GM12878 (cell line): ENCODE data around the gene SOHLH2. TPM values are rescaled to one million over a fixed set of nuclear protein-coding genes. Genes with fewer than 3 reads are reported as not detected.

Source experiments
- ATAC-seq: fragments of 200-7000 bp; cut with Tn5 transposase; 3 replicates; pipeline ENCODE4 v1.9.1; 2020; ENCODE audit warnings: mild to moderate bottlenecking, moderate library complexity
- BruUV-seq: library from RNA; stranded (reverse); fragments of 400-500 nt; replicated peaks from 2 replicates; lab custom pipeline; 2021; lab: Mats Ljungman, UMichigan
- CTCF ChIA-PET: fragments of 300-600 bp; sonication (Branson Sonifier 250); formaldehyde crosslinking; extraction: SDS; loops from one replicate; lab custom pipeline; 2021; ENCODE audit warnings: inconsistent platforms; lab: Yijun Ruan, JAX
- POLR2A ChIA-PET: fragments of 350-600 bp; formaldehyde crosslinking; extraction: SDS; loops from one replicate; lab custom pipeline; 2021; ENCODE audit warnings: inconsistent platforms; lab: Charles Lee
- RAD21 ChIA-PET: fragments of 300-600 bp; sonication (Branson Sonifier 250); formaldehyde crosslinking; loops from one replicate; lab custom pipeline; 2023; ENCODE audit warnings: antibody characterized with exemption; ENCODE audit not compliant: unreplicated experiment; lab: Charles Lee
- SMC1A ChIA-PET: fragments of 300-600 bp; sonication (Branson Sonifier 250); formaldehyde crosslinking; loops from one replicate; lab custom pipeline; 2023; ENCODE audit not compliant: unreplicated experiment, uncharacterized antibody; lab: Charles Lee
- DNase-seq: peaks from one replicate; pipeline ENCODE4 v3.0.0-alpha.2; 2011; ENCODE audit warnings: low read depth, low spot score
- FAIRE-seq: peaks from 3 replicates; lab custom pipeline; 2011; peaks lifted over from hg19 to GRCh38; lab: Jason Lieb, UNC
- H2AFZ ChIP-seq: 2 replicates; pipeline ENCODE4 v1.6.0; 2011; ENCODE audit warnings: low read depth, low read length, control low read depth; ENCODE audit not compliant: control insufficient read depth
- H3K27ac ChIP-seq: 2 replicates; pipeline ENCODE4 v1.5.1; 2011; ENCODE audit warnings: control low read depth; ENCODE audit not compliant: control insufficient read depth, insufficient read depth
- H3K27me3 ChIP-seq, 2 experiments: replicated peaks in 1 of 2; 2 replicates each; pipeline versions ENCODE4 v1.6.0 to v1.6.1; 2011; ENCODE audit warnings: low read length in 1 of 2; ENCODE audit not compliant: control insufficient read depth in 2 of 2, insufficient read depth in 2 of 2
- H3K36me3 ChIP-seq, 2 experiments: 2 replicates each; pipeline ENCODE4 v1.5.1; 2011; ENCODE audit warnings: low read length in 1 of 2; ENCODE audit not compliant: control insufficient read depth in 2 of 2, insufficient read depth in 2 of 2
- H3K4me1 ChIP-seq: 2 replicates; pipeline ENCODE4 v1.6.1; 2011; ENCODE audit warnings: mild to moderate bottlenecking, low read length, moderate library complexity, mixed read lengths; ENCODE audit not compliant: control insufficient read depth, insufficient read depth
- H3K4me2 ChIP-seq: 2 replicates; pipeline ENCODE4 v1.6.0; 2011; ENCODE audit warnings: control low read depth; ENCODE audit not compliant: control insufficient read depth, insufficient read depth
- H3K4me3 ChIP-seq: fragments of 200-600 bp; sonication (generic); 2 replicates; pipeline ENCODE4 v1.5.1; 2016
- H3K79me2 ChIP-seq: 2 replicates; pipeline ENCODE4 v1.6.0; 2011; ENCODE audit warnings: low read length; ENCODE audit not compliant: control insufficient read depth, insufficient read depth
- H3K9ac ChIP-seq: 2 replicates; pipeline ENCODE4 v1.8.0; 2011; ENCODE audit warnings: low read length, control low read depth, mixed read lengths; ENCODE audit not compliant: control insufficient read depth, insufficient read depth
- H3K9me3 ChIP-seq: replicated peaks from 3 replicates; pipeline ENCODE4 v1.5.1; 2011; ENCODE audit warnings: mild to moderate bottlenecking, low read length; ENCODE audit not compliant: control insufficient read depth, insufficient read depth
- H4K20me1 ChIP-seq: 2 replicates; pipeline ENCODE4 v1.6.0; 2011; ENCODE audit not compliant: control insufficient read depth, insufficient read depth
- BCL11A ChIP-seq: IDR thresholded peaks from 2 replicates; pipeline ENCODE4 v1.6.1; 2011; ENCODE audit warnings: low read depth, low read length
- CHD2 ChIP-seq: IDR thresholded peaks from 2 replicates; pipeline ENCODE4 v1.6.1; 2011; ENCODE audit warnings: low read depth, low read length, improper control_type of control experiment, borderline replicate concordance
- IRF4 ChIP-seq: IDR thresholded peaks from 2 replicates; pipeline ENCODE4 v1.6.1; 2011; ENCODE audit warnings: low read depth, low read length
- TCF3 ChIP-seq: IDR thresholded peaks from 2 replicates; pipeline ENCODE4 v1.6.1; 2012; ENCODE audit warnings: low read depth, mild to moderate bottlenecking, low read length, borderline replicate concordance; ENCODE audit not compliant: insufficient read depth
- WGBS: methylation state at CpG from one replicate; pipeline ENCODE4 v1.1.6; 2016; ENCODE audit warnings: low lambda C conversion rate; ENCODE audit not compliant: insufficient replicate concordance, insufficient coverage; ENCODE audit errors: missing lambda C conversion rate; 5-methylcytosine and 5-hydroxymethylcytosine counted together
- in situ Hi-C: fragments of 300-500 bp; cut with MboI; formaldehyde crosslinking; loops from 9 replicates; pipeline ENCODE4 v1.14.3; 2018; ENCODE audit warnings: mixed read lengths
- intact Hi-C: fragments of 100-400 bp; cut with micrococcal nuclease; formaldehyde crosslinking; loops from one replicate; pipeline ENCODE4 v1.14.2; 2022; ENCODE audit not compliant: unreplicated experiment
- polyA plus RNA-seq, 11 experiments: library from polyadenylated mRNA; depleted of rRNA in 4 of 11; unstranded in 6 of 11; stranded (reverse) in 5 of 11; fragments of >200 nt; fragmentation: Nextera tagmentation in 4 of 11; fragmentation: Illumina TruSeq in 1 of 11; extraction: Ambion mirVana in 4 of 11; extraction: Trizol in 1 of 11; gene quantifications; 1 replicate in 1 of 11; 2 replicates in 10 of 11; pipeline versions ENCODE4 v1.2.1 to v1.2.3, GENCODE V29; 2011 to 2016; ENCODE audit warnings: inconsistent platforms in 2 of 11, missing spikeins in 2 of 11, low read depth in 1 of 11
- total RNA-seq, 4 experiments: library from RNA; depleted of rRNA in 3 of 4; stranded (reverse); fragments of >200 nt in 3 of 4; fragmentation: Illumina TruSeq in 1 of 4; extraction: Trizol in 1 of 4; gene quantifications; 2 replicates each; pipeline versions ENCODE4 v1.2.1 to v1.2.3, GENCODE V29; 2013 to 2021
- TF ChIP-seq, protein P1 (sequence below): fragments of 450-650 bp; IDR thresholded peaks from 2 replicates; pipeline ENCODE4 v1.6.1; 2017; ENCODE audit warnings: antibody characterized with exemption, mild to moderate bottlenecking, moderate library complexity
- TF ChIP-seq, protein P2 (sequence below): fragments of 450-650 bp; IDR thresholded peaks from 2 replicates; pipeline ENCODE4 v1.6.1; 2016; ENCODE audit warnings: mild to moderate bottlenecking, moderate library complexity, borderline replicate concordance

Gene SOHLH2
- total and polyA plus RNA-seq, 10 of the 15 experiments (the other 5 are each of a cell fraction or from before 2014, with no cell fraction given) = 2.4 TPM; not detected in 9

DNA sequence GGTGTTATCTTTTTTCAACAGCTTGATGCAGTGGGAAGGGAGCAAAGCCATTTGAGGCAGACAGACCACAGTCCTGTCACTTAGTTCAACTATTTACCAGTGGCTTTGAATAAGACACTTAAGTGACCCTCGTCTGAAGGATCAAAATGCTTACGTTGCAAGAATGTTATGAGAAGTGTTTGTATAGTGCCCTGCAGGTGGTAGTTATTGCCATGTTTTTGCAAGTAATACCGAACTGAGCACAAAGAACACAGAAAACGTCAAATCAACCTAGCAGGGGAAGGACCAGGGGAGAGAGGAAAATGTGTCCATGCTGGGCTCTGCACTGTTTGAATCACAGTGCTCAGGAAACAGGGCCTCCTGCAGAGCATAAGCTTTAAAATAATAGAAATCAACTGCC, 2.8 kb downstream of the SOHLH2 start:
- TF ChIP-seq BCL11A = no peak
- TF ChIP-seq IRF4 = no peak
- TF ChIP-seq TCF3 = no peak
- TF ChIP-seq, protein P1, sequence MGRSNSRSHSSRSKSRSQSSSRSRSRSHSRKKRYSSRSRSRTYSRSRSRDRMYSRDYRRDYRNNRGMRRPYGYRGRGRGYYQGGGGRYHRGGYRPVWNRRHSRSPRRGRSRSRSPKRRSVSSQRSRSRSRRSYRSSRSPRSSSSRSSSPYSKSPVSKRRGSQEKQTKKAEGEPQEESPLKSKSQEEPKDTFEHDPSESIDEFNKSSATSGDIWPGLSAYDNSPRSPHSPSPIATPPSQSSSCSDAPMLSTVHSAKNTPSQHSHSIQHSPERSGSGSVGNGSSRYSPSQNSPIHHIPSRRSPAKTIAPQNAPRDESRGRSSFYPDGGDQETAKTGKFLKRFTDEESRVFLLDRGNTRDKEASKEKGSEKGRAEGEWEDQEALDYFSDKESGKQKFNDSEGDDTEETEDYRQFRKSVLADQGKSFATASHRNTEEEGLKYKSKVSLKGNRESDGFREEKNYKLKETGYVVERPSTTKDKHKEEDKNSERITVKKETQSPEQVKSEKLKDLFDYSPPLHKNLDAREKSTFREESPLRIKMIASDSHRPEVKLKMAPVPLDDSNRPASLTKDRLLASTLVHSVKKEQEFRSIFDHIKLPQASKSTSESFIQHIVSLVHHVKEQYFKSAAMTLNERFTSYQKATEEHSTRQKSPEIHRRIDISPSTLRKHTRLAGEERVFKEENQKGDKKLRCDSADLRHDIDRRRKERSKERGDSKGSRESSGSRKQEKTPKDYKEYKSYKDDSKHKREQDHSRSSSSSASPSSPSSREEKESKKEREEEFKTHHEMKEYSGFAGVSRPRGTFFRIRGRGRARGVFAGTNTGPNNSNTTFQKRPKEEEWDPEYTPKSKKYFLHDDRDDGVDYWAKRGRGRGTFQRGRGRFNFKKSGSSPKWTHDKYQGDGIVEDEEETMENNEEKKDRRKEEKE = no peak
- no peak for TF ChIP-seq CHD2
- intact Hi-C loops (no loop called here), in situ Hi-C loops (no loop called here)
- H3K79me2 ChIP-seq = no peaks in the 10 kb centered on the region
- DNase-seq (no peak), FAIRE-seq (no peak), ATAC-seq (no peak)
- H3K4me1 ChIP-seq = no peaks in the 10 kb centered on the region
- ChIA-PET RAD21 (no interaction called here), POLR2A (no interaction called here), CTCF (no interaction called here), SMC1A (no interaction called here)
- H2AFZ ChIP-seq = no peak overlapping the region
- H3K4me3 ChIP-seq = no peak overlapping the region
- H3K9ac ChIP-seq = no peak overlapping the region
- H3K9me3 ChIP-seq = no peaks in the 10 kb centered on the region; the same call in 2 of the 3 replicates
- no peaks in the 10 kb centered on the region; a peak in 1 of 4 replicates for H3K27me3 ChIP-seq
- 6% methylated on average over 4 of the region's 4 CpGs for WGBS
- H4K20me1 ChIP-seq = no peaks in the 10 kb centered on the region
- H3K36me3 ChIP-seq = no peaks in the 10 kb centered on the region
- BruUV-seq = no TSS peak
- no peak overlapping the region for H3K27ac ChIP-seq
- no peak overlapping the region for H3K4me2 ChIP-seq

DNA sequence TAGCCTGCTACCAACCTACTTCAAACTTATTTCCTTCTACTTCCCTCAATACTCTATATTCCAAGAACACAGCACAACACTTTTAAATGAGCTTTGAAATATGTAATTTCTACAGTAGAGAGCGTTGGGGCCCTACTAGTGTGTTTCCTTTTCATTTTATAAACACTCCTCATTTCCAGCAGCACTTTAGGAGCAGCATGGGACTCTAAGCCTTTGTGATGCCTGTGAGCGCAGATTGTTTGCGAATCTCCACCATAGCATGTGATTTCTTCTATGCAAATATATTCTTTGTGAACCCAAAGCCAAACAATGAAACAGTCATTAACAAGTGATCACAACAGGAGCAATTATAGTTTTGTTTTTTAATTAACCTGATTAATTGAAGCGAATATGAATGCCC, 3.6 kb downstream of the SOHLH2 start:
- Histone ChIP-seq H3K36me3 (no peaks in the 10 kb centered on the region), H3K4me2 (no peak overlapping the region), H4K20me1 (no peaks in the 10 kb centered on the region), H3K4me3 (no peak overlapping the region), H3K79me2 (no peaks in the 10 kb centered on the region), H3K27ac (no peak overlapping the region), H3K4me1 (no peaks in the 10 kb centered on the region), H2AFZ (no peak overlapping the region), H3K9ac (no peak overlapping the region), H3K27me3 (no peaks in the 10 kb centered on the region; a peak in 1 of 4 replicates), H3K9me3 (no peaks in the 10 kb centered on the region; the same call in 2 of the 3 replicates)
- in situ Hi-C loops = no loop called here
- ATAC-seq (no peak), DNase-seq (no peak), FAIRE-seq (no peak)
- RAD21 ChIA-PET = no interaction called here
- WGBS = 48% methylated on average over 4 of the region's 4 CpGs
- SMC1A ChIA-PET = interaction anchor here (0.6 kb wide), 1 partner anchor 27 kb away, joined by 3 read pairs; no protein-coding TSS in a partner anchor
- CTCF ChIA-PET = no interaction called here
- POLR2A ChIA-PET = no interaction called here
- no TSS peak for BruUV-seq
- TF ChIP-seq, protein P2, sequence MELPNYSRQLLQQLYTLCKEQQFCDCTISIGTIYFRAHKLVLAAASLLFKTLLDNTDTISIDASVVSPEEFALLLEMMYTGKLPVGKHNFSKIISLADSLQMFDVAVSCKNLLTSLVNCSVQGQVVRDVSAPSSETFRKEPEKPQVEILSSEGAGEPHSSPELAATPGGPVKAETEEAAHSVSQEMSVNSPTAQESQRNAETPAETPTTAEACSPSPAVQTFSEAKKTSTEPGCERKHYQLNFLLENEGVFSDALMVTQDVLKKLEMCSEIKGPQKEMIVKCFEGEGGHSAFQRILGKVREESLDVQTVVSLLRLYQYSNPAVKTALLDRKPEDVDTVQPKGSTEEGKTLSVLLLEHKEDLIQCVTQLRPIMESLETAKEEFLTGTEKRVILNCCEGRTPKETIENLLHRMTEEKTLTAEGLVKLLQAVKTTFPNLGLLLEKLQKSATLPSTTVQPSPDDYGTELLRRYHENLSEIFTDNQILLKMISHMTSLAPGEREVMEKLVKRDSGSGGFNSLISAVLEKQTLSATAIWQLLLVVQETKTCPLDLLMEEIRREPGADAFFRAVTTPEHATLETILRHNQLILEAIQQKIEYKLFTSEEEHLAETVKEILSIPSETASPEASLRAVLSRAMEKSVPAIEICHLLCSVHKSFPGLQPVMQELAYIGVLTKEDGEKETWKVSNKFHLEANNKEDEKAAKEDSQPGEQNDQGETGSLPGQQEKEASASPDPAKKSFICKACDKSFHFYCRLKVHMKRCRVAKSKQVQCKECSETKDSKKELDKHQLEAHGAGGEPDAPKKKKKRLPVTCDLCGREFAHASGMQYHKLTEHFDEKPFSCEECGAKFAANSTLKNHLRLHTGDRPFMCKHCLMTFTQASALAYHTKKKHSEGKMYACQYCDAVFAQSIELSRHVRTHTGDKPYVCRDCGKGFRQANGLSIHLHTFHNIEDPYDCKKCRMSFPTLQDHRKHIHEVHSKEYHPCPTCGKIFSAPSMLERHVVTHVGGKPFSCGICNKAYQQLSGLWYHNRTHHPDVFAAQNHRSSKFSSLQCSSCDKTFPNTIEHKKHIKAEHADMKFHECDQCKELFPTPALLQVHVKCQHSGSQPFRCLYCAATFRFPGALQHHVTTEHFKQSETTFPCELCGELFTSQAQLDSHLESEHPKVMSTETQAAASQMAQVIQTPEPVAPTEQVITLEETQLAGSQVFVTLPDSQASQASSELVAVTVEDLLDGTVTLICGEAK = no peak
- intact Hi-C loops = no loop called here
